ENCODE data around the gene NDUFC1.

GRCh38 chr4:139312552-139313332 is 10.5 kb upstream of the NDUFC1 start:
- no peak for TF ChIP-seq ZBTB21 (CRISPR knock-in tag; IDR thresholded peaks at IDR 0.05; ENCODE audit: borderline replicate concordance)
- no peak for TF ChIP-seq SP1 (CRISPR knock-in tag; conservative IDR thresholded peaks at IDR 0.05)
- no peak for TF ChIP-seq ATF3 (CRISPR knock-in tag; conservative IDR thresholded peaks at IDR 0.05)
- TF ChIP-seq ATF6 (CRISPR knock-in tag; IDR thresholded peaks at IDR 0.05): no peak
- no peak for TF ChIP-seq CTCF (IDR thresholded peaks at IDR 0.05)
- no peak for TF ChIP-seq CREM (CRISPR knock-in tag; IDR thresholded peaks at IDR 0.05)

Data from WTC11 (cell line).